ENCODE measurements around the gene XRCC1. TPM values are rescaled to one million over a fixed set of nuclear protein-coding genes. Genes with fewer than 3 reads are reported as not detected.

Gene XRCC1
- total RNA-seq, 2 donors from 2014 or later, result 19.7 to 31.0 TPM

GRCh38 chr19:43569657-43570056, 5.7 kb downstream of the XRCC1 start:
- ATAC-seq (no peak), DNase-seq (no peak)
- H3K4me3 ChIP-seq, result no peak overlapping the region
- H3K36me3 ChIP-seq (replicated peaks in 1 of 2; ENCODE audit: insufficient read depth in 1 of 2, low read depth in 2 of 2), result no peaks in the 10 kb centered on the region
- 52 to 70% methylated on average over 5 of the region's 5 CpGs for WGBS, 2 donors
- no peak for TF ChIP-seq POLR2A (IDR thresholded peaks at IDR 0.05)
- TF ChIP-seq CTCF (IDR thresholded peaks at IDR 0.05), result no peak
- intact Hi-C loops (cut with DNase I), result loop anchor here (5.0 kb wide), 1 partner anchor 33 kb away; no protein-coding TSS in a partner anchor
- no peak overlapping the region for H3K27ac ChIP-seq
- H3K27me3 ChIP-seq, result no peaks in the 10 kb centered on the region
- H3K9me3 ChIP-seq, result no peaks in the 10 kb centered on the region
- peaks cover 4% of the 10 kb centered on the region for H3K4me1 ChIP-seq

- no peaks in the 10 kb centered on the region for H3K9me3 ChIP-seq
- TF ChIP-seq POLR2A (IDR thresholded peaks at IDR 0.05), result no peak
- TF ChIP-seq CTCF (IDR thresholded peaks at IDR 0.05), result no peak
- DNase-seq, result no peak
- H3K4me1 ChIP-seq, result no peaks in the 10 kb centered on the region
- no peak overlapping the region for H3K4me3 ChIP-seq
- H3K27ac ChIP-seq, result no peak overlapping the region
- intact Hi-C loops (cut with DNase I), result loop anchor here (5.0 kb wide), 1 partner anchor 38 kb away; no protein-coding TSS in a partner anchor
- no peaks in the 10 kb centered on the region for H3K36me3 ChIP-seq (replicated peaks in 1 of 2; ENCODE audit: insufficient read depth in 1 of 2, low read depth in 2 of 2)
- ATAC-seq, result no peak
- no peaks in the 10 kb centered on the region for H3K27me3 ChIP-seq
- 73 to 88% methylated on average over 9 of the region's 9 CpGs for WGBS, 2 donors
Observed at GRCh38 chr19:43564800-43565199, 10.5 kb downstream of the XRCC1 start.

GRCh38 chr19:43563816-43564457, 11.4 kb downstream of the XRCC1 start:
- Histone ChIP-seq H3K27ac (no peak overlapping the region), H3K4me3 (no peak overlapping the region), H3K4me1 (no peaks in the 10 kb centered on the region), H3K27me3 (no peaks in the 10 kb centered on the region), H3K36me3 (replicated peaks in 1 of 2; ENCODE audit: insufficient read depth in 1 of 2, low read depth in 2 of 2) (no peaks in the 10 kb centered on the region), H3K9me3 (no peaks in the 10 kb centered on the region)
- 83 to 94% methylated on average over 10 of the region's 10 CpGs for WGBS, 2 donors
- ATAC-seq (no peak), DNase-seq (no peak)
- TF ChIP-seq POLR2A (IDR thresholded peaks at IDR 0.05), result no peak
- no peak for TF ChIP-seq CTCF (IDR thresholded peaks at IDR 0.05)
- intact Hi-C loops (cut with DNase I), result no loop called here

- 67 to 86% methylated on average over 11 to 14 of the region's 14 CpGs for WGBS, 2 donors
- H3K4me1 ChIP-seq, result no peaks in the 10 kb centered on the region
- peak; percentile 15 for ATAC-seq
- peak; percentile 35 to 84 (median 65) for DNase-seq
- intact Hi-C loops (cut with DNase I), result no loop called here
- H3K27me3 ChIP-seq, result no peaks in the 10 kb centered on the region
- TF ChIP-seq POLR2A (IDR thresholded peaks at IDR 0.05) (no peak), CTCF (IDR thresholded peaks at IDR 0.05) (no peak)
- H3K9me3 ChIP-seq, result no peaks in the 10 kb centered on the region
- H3K4me3 ChIP-seq, result no peak overlapping the region
- peaks cover 0 to 3% of the 10 kb centered on the region in 2 donors for H3K36me3 ChIP-seq (replicated peaks in 1 of 2; ENCODE audit: insufficient read depth in 1 of 2, low read depth in 2 of 2)
- peak overlapping the region in 2 of 4 donors; percentile 39 to 75 for H3K27ac ChIP-seq
Observed at GRCh38 chr19:43562698-43563241, 12.6 kb downstream of the XRCC1 start.

Data from body of pancreas (tissue), 4 donors.